HepG2 (cell line): ENCODE results near the gene TRMT112. TPM values are rescaled to one million over a fixed set of nuclear protein-coding genes. Genes with fewer than 3 reads are reported as not detected.

ENCODE experiments used
- BCL3 ChIP-seq: sonication (generic); formaldehyde crosslinking; IDR thresholded peaks from 2 replicates; pipeline ENCODE4 v1.5.1; 2020; ENCODE audit warnings: mild to moderate bottlenecking, missing genetic modification reagents, moderate library complexity
- BRCA1 ChIP-seq: sonication (generic); formaldehyde crosslinking; IDR thresholded peaks from 2 replicates; pipeline ENCODE4 v1.4.0; 2020; ENCODE audit warnings: missing genetic modification reagents
- CEBPZ ChIP-seq: IDR thresholded peaks from 2 replicates; pipeline ENCODE4 v1.6.1; 2012; ENCODE audit warnings: low read length, improper control_type of control experiment
- CREB3 ChIP-seq: sonication (generic); formaldehyde crosslinking; IDR thresholded peaks from 2 replicates; pipeline ENCODE4 v1.5.0; 2020; ENCODE audit warnings: missing genetic modification reagents
- ISX ChIP-seq: sonication (generic); formaldehyde crosslinking; conservative IDR thresholded peaks from 2 replicates; pipeline ENCODE4 v1.5.0; 2020; ENCODE audit warnings: missing genetic modification reagents
- KDM5A ChIP-seq: fragments of 200-600 bp; sonication (generic); IDR thresholded peaks from 2 replicates; pipeline ENCODE4 v1.7.0; 2018; ENCODE audit warnings: antibody characterized with exemption, mild to moderate bottlenecking, low read length, borderline replicate concordance
- MAX ChIP-seq: IDR thresholded peaks from 2 replicates; pipeline ENCODE4 v1.6.1; 2012; ENCODE audit warnings: inconsistent platforms
- MEF2D ChIP-seq: sonication (generic); formaldehyde crosslinking; IDR thresholded peaks from 2 replicates; pipeline ENCODE4 v1.5.1; 2020; ENCODE audit warnings: mild to moderate bottlenecking, missing genetic modification reagents
- MIER3 ChIP-seq: IDR thresholded peaks from 2 replicates; pipeline ENCODE4 v1.6.1; 2016; ENCODE audit warnings: missing compliant biosample characterization, borderline replicate concordance
- NFKBIZ ChIP-seq: IDR thresholded peaks from 2 replicates; pipeline ENCODE4 v1.6.1; 2018; ENCODE audit warnings: missing genetic modification reagents, missing compliant biosample characterization
- SALL1 ChIP-seq: sonication (generic); formaldehyde crosslinking; IDR thresholded peaks from 2 replicates; pipeline ENCODE4 v1.8.0; 2022; ENCODE audit warnings: mild to moderate bottlenecking, missing genetic modification reagents
- SOX5 ChIP-seq: IDR thresholded peaks from 2 replicates; pipeline ENCODE4 v1.6.1; 2016; ENCODE audit warnings: borderline replicate concordance
- SYNCRIP ChIP-seq: fragments of 200-400 bp; formaldehyde crosslinking; IDR thresholded peaks from 2 replicates; pipeline ENCODE4 v1.6.1; 2018; ENCODE audit warnings: mild to moderate bottlenecking, low read depth, low read length; ENCODE audit not compliant: insufficient read depth
- ZNF282 ChIP-seq: fragments of 450-650 bp; IDR thresholded peaks from 2 replicates; pipeline ENCODE4 v1.6.1; 2018; ENCODE audit not compliant: partially characterized antibody
- ZNF3 ChIP-seq: IDR thresholded peaks from 2 replicates; pipeline ENCODE4 v1.7.0; 2017; ENCODE audit warnings: inconsistent platforms
- ZNF317 ChIP-seq: sonication (generic); formaldehyde crosslinking; IDR thresholded peaks from 2 replicates; pipeline ENCODE4 v1.5.0; 2020; ENCODE audit warnings: mild to moderate bottlenecking, missing genetic modification reagents
- ZNF337 ChIP-seq: sonication (generic); formaldehyde crosslinking; IDR thresholded peaks from 2 replicates; pipeline ENCODE4 v1.5.1; 2020; ENCODE audit warnings: missing genetic modification reagents, low read depth, mild to moderate bottlenecking, borderline replicate concordance
- ZNF34 ChIP-seq: sonication (generic); formaldehyde crosslinking; IDR thresholded peaks from 2 replicates; pipeline ENCODE4 v1.4.0; 2020; ENCODE audit warnings: mild to moderate bottlenecking, missing genetic modification reagents, borderline replicate concordance
- ZNF484 ChIP-seq: sonication (generic); formaldehyde crosslinking; IDR thresholded peaks from 2 replicates; pipeline ENCODE4 v1.5.1; 2020; ENCODE audit warnings: mild to moderate bottlenecking, low read depth, missing genetic modification reagents, borderline replicate concordance
- ZNF550 ChIP-seq: sonication (generic); formaldehyde crosslinking; IDR thresholded peaks from 2 replicates; pipeline ENCODE4 v1.4.0; 2020; ENCODE audit warnings: mild to moderate bottlenecking, missing genetic modification reagents, borderline replicate concordance
- ZNF615 ChIP-seq: sonication (generic); formaldehyde crosslinking; IDR thresholded peaks from 2 replicates; pipeline ENCODE4 v1.5.0; 2020; ENCODE audit warnings: mild to moderate bottlenecking, missing genetic modification reagents, borderline replicate concordance
- ZNF672 ChIP-seq: sonication (generic); formaldehyde crosslinking; IDR thresholded peaks from 2 replicates; pipeline ENCODE4 v1.8.1; 2022; ENCODE audit warnings: missing genetic modification reagents
- ZNF761 ChIP-seq: sonication (generic); formaldehyde crosslinking; conservative IDR thresholded peaks from 2 replicates; pipeline ENCODE4 v1.4.0; 2020; ENCODE audit warnings: mild to moderate bottlenecking, missing genetic modification reagents
- ZNF784 ChIP-seq: sonication (generic); formaldehyde crosslinking; IDR thresholded peaks from 2 replicates; pipeline ENCODE4 v1.5.1; 2020; ENCODE audit warnings: missing genetic modification reagents, mild to moderate bottlenecking, borderline replicate concordance
- polyA plus RNA-seq, 8 experiments: library from polyadenylated mRNA; depleted of rRNA in 3 of 8; stranded (reverse) in 7 of 8; unstranded in 1 of 8; fragments of >200 nt; fragmentation: Illumina TruSeq in 4 of 8; extraction: Trizol in 4 of 8; gene quantifications; 2 replicates each; pipeline versions ENCODE4 v1.2.1 to v1.2.3, GENCODE V29; 2011 to 2016; ENCODE audit warnings: low read depth in 4 of 8, missing spikeins in 1 of 8, mixed read lengths in 1 of 8; ENCODE audit not compliant: insufficient read depth in 1 of 8
- total RNA-seq, 5 experiments: library from RNA; depleted of rRNA; stranded (reverse); fragments of >200 nt; fragmentation: Illumina TruSeq; extraction: Trizol; gene quantifications; 2 replicates each; pipeline ENCODE4 v1.2.3, GENCODE V29; 2016; ENCODE audit warnings: low read depth in 1 of 5

Gene TRMT112
- total and polyA plus RNA-seq, 2 of the 13 experiments (the other 11 are each of a cell fraction or from before 2014, with no cell fraction given) = 186 to 409 TPM

- TF ChIP-seq ZNF784 (CRISPR knock-in tag) (no peak; the same call in 1 of the 2 replicates), ZNF615 (no peak), CEBPZ (no peak), SALL1 (peak; percentile 61; the same call in 1 of the 2 replicates), CREB3 (0 out of 2 replicates have a peak, but pooled peaks have one; percentile 39), NFKBIZ (no peak), BCL3 (CRISPR knock-in tag) (no peak), ZNF3 (CRISPR knock-in tag) (peak; percentile 72; the same call in 1 of the 2 replicates), ZNF34 (CRISPR knock-in tag) (no peak), MEF2D (CRISPR knock-in tag) (peak; percentile 70; the same call in 1 of the 2 replicates), ZNF337 (CRISPR knock-in tag) (0 out of 2 replicates have a peak, but pooled peaks have one; percentile 34), ZNF282 (no peak), MIER3 (CRISPR knock-in tag) (no peak; the same call in 1 of the 2 replicates), BRCA1 (CRISPR knock-in tag) (0 out of 2 replicates have a peak, but pooled peaks have one; percentile 51), ZNF550 (CRISPR knock-in tag) (no peak), ISX (0 out of 2 replicates have a peak, but pooled peaks have one; percentile 64), KDM5A (no peak; the same call in 1 of the 2 replicates), ZNF672 (CRISPR knock-in tag) (no peak), SOX5 (CRISPR knock-in tag) (no peak), ZNF317 (CRISPR knock-in tag) (peak; percentile 68; the same call in 1 of the 2 replicates), MAX (peak; percentile 88), ZNF761 (no peak), ZNF484 (no peak), SYNCRIP (no peak)
Observed at GRCh38 chr11:64304316-64305072, 12.9 kb downstream of the TRMT112 start (continued).
